ENCODE results near the gene FBXL16. TPM values are rescaled to one million over a fixed set of nuclear protein-coding genes. Genes with fewer than 3 reads are reported as not detected.

Gene FBXL16
- total and polyA plus RNA-seq, 2 of the 13 experiments (the other 11 are each of a cell fraction or from before 2014, with no cell fraction given) = 0.22 to 2.0 TPM

GRCh38 chr16:740764-741505 lies 35.3 kb upstream of the FBXL16 start, which contains the start of gene CIAO3 (continued):
- TF ChIP-seq ARHGAP35 (CRISPR knock-in tag; IDR thresholded peaks at IDR 0.05; ENCODE audit: borderline replicate concordance) = no peak
- peak; percentile 84 for TF ChIP-seq TFDP2 (CRISPR knock-in tag; IDR thresholded peaks at IDR 0.05)
- TF ChIP-seq NFYC (CRISPR knock-in tag; IDR thresholded peaks at IDR 0.05) = peak; percentile 49; the same call in 1 of the 2 replicates
- TF ChIP-seq SALL2 (CRISPR knock-in tag; IDR thresholded peaks at IDR 0.05) = no peak; the same call in 1 of the 2 replicates
- no peak for TF ChIP-seq ATAD3A (CRISPR knock-in tag; IDR thresholded peaks at IDR 0.05)
- TF ChIP-seq MXI1 (IDR thresholded peaks at IDR 0.05; ENCODE audit: borderline replicate concordance, low read depth, low read length) = peak; percentile 96; the same call in 2 of the 3 replicates
- TF ChIP-seq ZBTB42 (CRISPR knock-in tag; IDR thresholded peaks at IDR 0.05) = peak; percentile 35; the same call in 1 of the 2 replicates
- TF ChIP-seq ZNF790 (CRISPR knock-in tag; IDR thresholded peaks at IDR 0.05; ENCODE audit: borderline replicate concordance) = peak; percentile 86; the same call in 1 of the 2 replicates
- peak; percentile 71 for TF ChIP-seq CREM (IDR thresholded peaks at IDR 0.05)
- TF ChIP-seq CREM (CRISPR knock-in tag; IDR thresholded peaks at IDR 0.05) = 0 out of 2 replicates have a peak, but pooled peaks have one; percentile 22
- no peak for TF ChIP-seq ZSCAN30 (CRISPR knock-in tag; IDR thresholded peaks at IDR 0.05)
- peak; percentile 23; the same call in 1 of the 2 replicates for TF ChIP-seq ZNF143 (CRISPR knock-in tag; IDR thresholded peaks at IDR 0.05)
- peak; percentile 71 for TF ChIP-seq ZSCAN31 (CRISPR knock-in tag; IDR thresholded peaks at IDR 0.05; ENCODE audit: low read depth)
- TF ChIP-seq ZKSCAN8 (CRISPR knock-in tag; IDR thresholded peaks at IDR 0.05; ENCODE audit: borderline replicate concordance) = peak; percentile 80; the same call in 1 of the 2 replicates
- TF ChIP-seq ARNTL (CRISPR knock-in tag; IDR thresholded peaks at IDR 0.05) = peak; percentile 0; the same call in 1 of the 2 replicates
- peak; percentile 55; the same call in 1 of the 2 replicates for TF ChIP-seq ZBTB3 (CRISPR knock-in tag; IDR thresholded peaks at IDR 0.05; ENCODE audit: borderline replicate concordance, low read depth)
- no peak for TF ChIP-seq MLLT10 (CRISPR knock-in tag; IDR thresholded peaks at IDR 0.05)
- TF ChIP-seq GLMP (CRISPR knock-in tag; IDR thresholded peaks at IDR 0.05; ENCODE audit: borderline replicate concordance) = no peak
- TF ChIP-seq HOXA5 (CRISPR knock-in tag; IDR thresholded peaks at IDR 0.05) = no peak; the same call in 1 of the 2 replicates
- TF ChIP-seq PRMT3 (CRISPR knock-in tag; IDR thresholded peaks at IDR 0.05; ENCODE audit: borderline replicate concordance, low read depth) = no peak
- TF ChIP-seq MYPOP (CRISPR knock-in tag; IDR thresholded peaks at IDR 0.05) = peak; percentile 61; the same call in 1 of the 2 replicates
- peak; percentile 76; the same call in 1 of the 2 replicates for TF ChIP-seq NR2F2 (IDR thresholded peaks at IDR 0.05; ENCODE audit: borderline replicate concordance, low read depth)
- no peak for TF ChIP-seq FLYWCH1 (CRISPR knock-in tag; IDR thresholded peaks at IDR 0.05)
- no peak; the same call in 1 of the 2 replicates for TF ChIP-seq SMYD3 (CRISPR knock-in tag; IDR thresholded peaks at IDR 0.05)
- no peak for TF ChIP-seq ZNF644 (CRISPR knock-in tag; IDR thresholded peaks at IDR 0.05; ENCODE audit: low read depth)
- no peak for TF ChIP-seq TP53 (CRISPR knock-in tag; conservative IDR thresholded peaks at IDR 0.05)
